NCI-H146 treated with DMSO at 0.1 percent for 48 hours (cell line): ENCODE measurements around the gene RABL2B.

Experiments used
- DNase-seq: peaks from one replicate; lab custom pipeline; 2025; ENCODE audit not compliant: unreplicated experiment; lab: John Stamatoyannopoulos, UW

The RABL2B gene

GRCh38 chr22:50722716-50723428 is 60.6 kb downstream of the RABL2B start:
- DNase-seq: no peak

- DNase-seq: no peak
Observed at GRCh38 chr22:50722048-50722701, 61.3 kb downstream of the RABL2B start.

GRCh38 chr22:50721257-50721844 is 62.1 kb downstream of the RABL2B start:
- no peak for DNase-seq

- no peak for DNase-seq
Observed at GRCh38 chr22:50720301-50721256, 62.9 kb downstream of the RABL2B start.

- no peak for DNase-seq
Observed at GRCh38 chr22:50719814-50720300, 63.6 kb downstream of the RABL2B start.

GRCh38 chr22:50718352-50718709 is 65.1 kb downstream of the RABL2B start:
- no peak for DNase-seq

- no peak for DNase-seq
Observed at GRCh38 chr22:50717709-50718351, 65.6 kb downstream of the RABL2B start.
